ENCODE data around the gene CTDSPL. TPM values are rescaled to one million over a fixed set of nuclear protein-coding genes. Genes with fewer than 3 reads are reported as not detected.

Gene CTDSPL
- total RNA-seq, 1 donor from 2014 or later = not detected

- H3K4me3 Mint-ChIP-seq = no peak overlapping the region
- no peak overlapping the region for H3K27ac Mint-ChIP-seq
- ChIA-PET CTCF (no interaction called here), POLR2A (no interaction called here)
- peaks cover 12% of the 10 kb centered on the region for H3K4me1 Mint-ChIP-seq
- no peak for TF ChIP-seq CTCF (IDR thresholded peaks at IDR 0.05)
- DNase-seq = no peak
- H3K36me3 Mint-ChIP-seq (ENCODE audit: low read depth) = peaks cover 1% of the 10 kb centered on the region
- ATAC-seq (ENCODE audit: low read depth) = no peak
- intact Hi-C loops (cut with micrococcal nuclease) = no loop called here
- H3K27me3 Mint-ChIP-seq = no peaks in the 10 kb centered on the region
- no peaks in the 10 kb centered on the region for H3K9me3 Mint-ChIP-seq
Measured at GRCh38 chr3:37988931-37989525, 127.3 kb downstream of the CTDSPL start.

DNA sequence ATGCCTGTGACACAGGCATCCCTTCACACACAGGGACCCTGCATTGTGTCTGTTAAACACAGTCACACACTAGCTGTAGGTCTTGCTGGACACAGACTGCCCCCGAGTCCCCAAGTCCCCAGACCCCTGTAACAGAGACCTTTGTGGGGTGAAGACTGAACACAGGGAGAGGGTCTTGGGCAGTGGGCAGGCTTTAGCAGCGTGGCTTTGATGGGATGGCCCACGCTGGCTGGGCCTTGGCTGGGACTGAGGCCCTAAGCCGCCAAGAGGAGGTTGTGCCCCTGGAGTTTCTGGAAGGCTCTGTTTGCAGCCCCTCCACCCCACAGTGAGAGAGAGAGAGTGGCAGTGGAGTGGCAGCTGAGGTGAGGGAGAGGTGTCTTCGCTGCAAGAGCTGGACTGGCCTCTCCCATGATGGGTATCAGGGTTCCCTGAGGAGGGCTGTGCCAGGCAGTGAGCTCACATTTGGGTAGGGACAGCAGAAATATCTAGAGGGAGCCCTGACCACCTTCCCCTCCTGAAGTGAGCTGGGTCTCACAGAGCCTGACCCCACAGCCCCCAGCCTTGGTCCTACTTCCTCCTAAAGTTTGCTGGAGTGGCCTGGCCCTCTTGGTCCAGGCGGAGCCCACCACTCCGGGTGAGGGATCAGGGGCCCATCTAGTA lies 128.3 kb downstream of the CTDSPL start:
- POLR2A ChIA-PET = no interaction called here
- H3K27ac Mint-ChIP-seq = no peak overlapping the region

GRCh38 chr3:37990527-37990926 lies 128.8 kb downstream of the CTDSPL start, which contains the start of gene VILL:
Gene VILL, plus strand, starts transcription at chr3:37990786. Its CDS starts 2,887 bp downstream, at chr3:37993673.
- no peak for TF ChIP-seq CTCF (IDR thresholded peaks at IDR 0.05)
- Mint-ChIP-seq H3K4me3 (no peak within 1 kb of the TSS), H3K4me1 (peaks cover 27% of the 10 kb centered on the region), H3K9me3 (no peaks in the 10 kb centered on the region), H3K36me3 (ENCODE audit: low read depth) (peaks cover 7% of the 10 kb centered on the region), H3K27me3 (no peaks in the 10 kb centered on the region), H3K27ac (no peak within 1 kb of the TSS)
- intact Hi-C loops (cut with micrococcal nuclease) = no loop called here
- no peak for DNase-seq
- ATAC-seq (ENCODE audit: low read depth) = no peak
- ChIA-PET POLR2A (no interaction called here), CTCF (no interaction called here)

More for the DNA sequence above, 128.3 kb downstream of the CTDSPL start:
- TF ChIP-seq CTCF (IDR thresholded peaks at IDR 0.05) = no peak
- H3K27me3 Mint-ChIP-seq = no peaks in the 10 kb centered on the region
- no peak overlapping the region for H3K4me3 Mint-ChIP-seq
- CTCF ChIA-PET = no interaction called here
- no peaks in the 10 kb centered on the region for H3K9me3 Mint-ChIP-seq
- DNase-seq (no peak), ATAC-seq (ENCODE audit: low read depth) (no peak)
- peaks cover 6% of the 10 kb centered on the region for H3K36me3 Mint-ChIP-seq (ENCODE audit: low read depth)
- H3K4me1 Mint-ChIP-seq = peaks cover 21% of the 10 kb centered on the region
- intact Hi-C loops (cut with micrococcal nuclease) = no loop called here

DNA sequence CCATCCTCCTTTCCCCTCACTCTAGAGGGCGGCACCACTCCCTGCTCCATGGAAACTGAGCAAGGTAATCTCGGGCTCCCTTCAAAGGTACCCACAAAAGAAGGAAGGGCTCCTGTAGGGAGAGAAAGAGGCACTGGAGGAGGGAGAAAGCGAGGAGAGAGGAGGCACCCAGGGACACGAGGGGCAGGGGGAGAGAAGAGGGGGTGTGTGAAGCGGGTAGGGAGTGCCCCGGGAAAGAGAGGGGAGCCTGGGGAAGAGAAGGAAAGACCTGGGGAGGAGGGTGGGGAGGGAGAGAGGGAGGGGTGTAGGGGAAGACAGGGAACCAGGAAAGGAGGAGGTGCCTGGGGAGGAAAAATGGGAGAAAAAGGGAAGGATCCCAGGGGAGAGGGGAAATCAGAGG lies 129.4 kb downstream of the CTDSPL start:
- no peaks in the 10 kb centered on the region for H3K9me3 Mint-ChIP-seq
- CTCF ChIA-PET = no interaction called here
- peaks cover 29% of the 10 kb centered on the region for H3K4me1 Mint-ChIP-seq
- no peak for TF ChIP-seq CTCF (IDR thresholded peaks at IDR 0.05)
- DNase-seq (no peak), ATAC-seq (ENCODE audit: low read depth) (no peak)
- H3K27ac Mint-ChIP-seq = no peak overlapping the region
- intact Hi-C loops (cut with micrococcal nuclease) = no loop called here
- H3K36me3 Mint-ChIP-seq (ENCODE audit: low read depth) = peaks cover 13% of the 10 kb centered on the region
- no peaks in the 10 kb centered on the region for H3K27me3 Mint-ChIP-seq
- POLR2A ChIA-PET = no interaction called here
- no peak overlapping the region for H3K4me3 Mint-ChIP-seq

GRCh38 chr3:37991823-37992222 lies 130.1 kb downstream of the CTDSPL start:
- no peak for ATAC-seq (ENCODE audit: low read depth)
- no peak overlapping the region for H3K4me3 Mint-ChIP-seq
- CTCF ChIA-PET = interaction anchor here (1.4 kb wide), 1 partner anchor 17 kb away, joined by 3 read pairs; no protein-coding TSS in a partner anchor
- no peaks in the 10 kb centered on the region for H3K9me3 Mint-ChIP-seq
- no peak for DNase-seq
- H3K27me3 Mint-ChIP-seq = no peaks in the 10 kb centered on the region
- peaks cover 20% of the 10 kb centered on the region for H3K36me3 Mint-ChIP-seq (ENCODE audit: low read depth)
- H3K27ac Mint-ChIP-seq = no peak overlapping the region
- POLR2A ChIA-PET = no interaction called here
- peaks cover 36% of the 10 kb centered on the region for H3K4me1 Mint-ChIP-seq
- TF ChIP-seq CTCF (IDR thresholded peaks at IDR 0.05) = no peak
- intact Hi-C loops (cut with micrococcal nuclease) = no loop called here
